Measurements from ENCODE around the gene ABCG1. TPM values are rescaled to one million over a fixed set of nuclear protein-coding genes. Genes with fewer than 3 reads are reported as not detected.

ABCG1 gene
- total RNA-seq, 1 experiment from 2014 or later, result not detected

- DNase-seq, result no peak
- ChIA-PET POLR2A (no interaction called here), CTCF (no interaction called here)
- Histone ChIP-seq H3K36me3 (ENCODE audit: control insufficient read depth, insufficient read depth, low read length) (no peaks in the 10 kb centered on the region), H3K4me1 (no peaks in the 10 kb centered on the region), H3K4me3 (ENCODE audit: low read depth, low read length) (no peak overlapping the region), H3K27me3 (replicated peaks; ENCODE audit: control insufficient read depth, insufficient read depth, low read length) (no peaks in the 10 kb centered on the region), H3K9me3 (no peaks in the 10 kb centered on the region)
- no peaks in the 10 kb centered on the region for H3K4me1 Mint-ChIP-seq (ENCODE audit: low read depth, unreplicated experiment)
- H3K4me3 Mint-ChIP-seq (ENCODE audit: unreplicated experiment), result no peak overlapping the region
- no peak overlapping the region for H3K27ac Mint-ChIP-seq (ENCODE audit: unreplicated experiment)
- H3K27me3 Mint-ChIP-seq (ENCODE audit: insufficient read depth, unreplicated experiment), result peaks cover 3% of the 10 kb centered on the region
- H3K36me3 Mint-ChIP-seq (ENCODE audit: insufficient read depth, unreplicated experiment), result no peaks in the 10 kb centered on the region
- no peak for TF ChIP-seq CTCF (IDR thresholded peaks at IDR 0.05; ENCODE audit: insufficient read depth in 1 of 2, low read depth in 1 of 2, low read length in 1 of 2, severe bottlenecking in 1 of 2, unreplicated experiment in 1 of 2)
- intact Hi-C loops (cut with micrococcal nuclease; ENCODE audit: unreplicated experiment), result no loop called here
- H3K9me3 Mint-ChIP-seq (ENCODE audit: unreplicated experiment), result peaks cover 3% of the 10 kb centered on the region
- BruUV-seq (replicated peaks), result no TSS peak
Observed at GRCh38 chr21:42293649-42294272, 74.8 kb downstream of the ABCG1 start.

- H3K9me3 Mint-ChIP-seq (ENCODE audit: unreplicated experiment), result no peaks in the 10 kb centered on the region
- DNase-seq, result no peak
- no peak for TF ChIP-seq CTCF (IDR thresholded peaks at IDR 0.05; ENCODE audit: insufficient read depth in 1 of 2, low read depth in 1 of 2, low read length in 1 of 2, severe bottlenecking in 1 of 2, unreplicated experiment in 1 of 2)
- H3K36me3 ChIP-seq (ENCODE audit: control insufficient read depth, insufficient read depth, low read length), result no peaks in the 10 kb centered on the region
- ChIA-PET CTCF (no interaction called here), POLR2A (no interaction called here)
- no peak overlapping the region for H3K4me3 ChIP-seq (ENCODE audit: low read depth, low read length)
- no peaks in the 10 kb centered on the region for H3K4me1 Mint-ChIP-seq (ENCODE audit: low read depth, unreplicated experiment)
- H3K27me3 Mint-ChIP-seq (ENCODE audit: insufficient read depth, unreplicated experiment), result peaks cover 3% of the 10 kb centered on the region
- no peaks in the 10 kb centered on the region for H3K9me3 ChIP-seq
- no peaks in the 10 kb centered on the region for H3K36me3 Mint-ChIP-seq (ENCODE audit: insufficient read depth, unreplicated experiment)
- H3K27me3 ChIP-seq (replicated peaks; ENCODE audit: control insufficient read depth, insufficient read depth, low read length), result no peaks in the 10 kb centered on the region
- BruUV-seq (replicated peaks), result no TSS peak
- no peaks in the 10 kb centered on the region for H3K4me1 ChIP-seq
- intact Hi-C loops (cut with micrococcal nuclease; ENCODE audit: unreplicated experiment), result no loop called here
- H3K4me3 Mint-ChIP-seq (ENCODE audit: unreplicated experiment), result no peak overlapping the region
- no peak overlapping the region for H3K27ac Mint-ChIP-seq (ENCODE audit: unreplicated experiment)
Observed at GRCh38 chr21:42294273-42294880, 75.4 kb downstream of the ABCG1 start.

- Mint-ChIP-seq H3K9me3 (ENCODE audit: unreplicated experiment) (no peaks in the 10 kb centered on the region), H3K27me3 (ENCODE audit: insufficient read depth, unreplicated experiment) (peaks cover 3% of the 10 kb centered on the region)
- no TSS peak for BruUV-seq (replicated peaks)
Observed at GRCh38 chr21:42295845-42296244, 76.9 kb downstream of the ABCG1 start.

More at GRCh38 chr21:42295845-42296244, 76.9 kb downstream of the ABCG1 start:
- ChIA-PET CTCF (interaction anchor here (0.6 kb wide), 1 partner anchor 52 kb away, joined by 3 read pairs; no protein-coding TSS in a partner anchor), POLR2A (no interaction called here)
- TF ChIP-seq CTCF (IDR thresholded peaks at IDR 0.05; ENCODE audit: insufficient read depth in 1 of 2, low read depth in 1 of 2, low read length in 1 of 2, severe bottlenecking in 1 of 2, unreplicated experiment in 1 of 2), result no peak
- Histone ChIP-seq H3K4me1 (no peaks in the 10 kb centered on the region), H3K9me3 (no peaks in the 10 kb centered on the region), H3K27me3 (replicated peaks; ENCODE audit: control insufficient read depth, insufficient read depth, low read length) (no peaks in the 10 kb centered on the region), H3K36me3 (ENCODE audit: control insufficient read depth, insufficient read depth, low read length) (no peaks in the 10 kb centered on the region), H3K4me3 (ENCODE audit: low read depth, low read length) (no peak overlapping the region)
- intact Hi-C loops (cut with micrococcal nuclease; ENCODE audit: unreplicated experiment), result no loop called here
- Mint-ChIP-seq H3K27ac (ENCODE audit: unreplicated experiment) (no peak overlapping the region), H3K4me3 (ENCODE audit: unreplicated experiment) (no peak overlapping the region), H3K4me1 (ENCODE audit: low read depth, unreplicated experiment) (no peaks in the 10 kb centered on the region), H3K36me3 (ENCODE audit: insufficient read depth, unreplicated experiment) (no peaks in the 10 kb centered on the region)
- DNase-seq, result no peak

All from Caco-2 (cell line).